ENCODE data around the gene CATSPER3. TPM values are rescaled to one million over a fixed set of nuclear protein-coding genes. Genes with fewer than 3 reads are reported as not detected.

CATSPER3 gene
- under 1 TPM in 1 of 4 donors, not detected in 3; 0.56 TPM for total RNA-seq

- Histone ChIP-seq H3K36me3 (no peaks in the 10 kb centered on the region), H3K27me3 (no peaks in the 10 kb centered on the region), H3K4me1 (no peaks in the 10 kb centered on the region), H3K4me3 (replicated peaks in 1 of 3) (no peak within 1 kb of the TSS), H3K27ac (no peak within 1 kb of the TSS), H3K9me3 (no peaks in the 10 kb centered on the region)
- TF ChIP-seq CTCF (IDR thresholded peaks at IDR 0.05), result no peak
- intact Hi-C loops (cut with DNase I), result no loop called here
- no peak for DNase-seq
- 88 to 98% methylated on average over 3 of the region's 3 CpGs for WGBS, 2 donors
Observed at GRCh38 chr5:134967607-134968006, at the start of gene CATSPER3. CATSPER3 (plus strand) TSS chr5:134967907; CDS start chr5:134967992, 85 bp downstream.

DNA sequence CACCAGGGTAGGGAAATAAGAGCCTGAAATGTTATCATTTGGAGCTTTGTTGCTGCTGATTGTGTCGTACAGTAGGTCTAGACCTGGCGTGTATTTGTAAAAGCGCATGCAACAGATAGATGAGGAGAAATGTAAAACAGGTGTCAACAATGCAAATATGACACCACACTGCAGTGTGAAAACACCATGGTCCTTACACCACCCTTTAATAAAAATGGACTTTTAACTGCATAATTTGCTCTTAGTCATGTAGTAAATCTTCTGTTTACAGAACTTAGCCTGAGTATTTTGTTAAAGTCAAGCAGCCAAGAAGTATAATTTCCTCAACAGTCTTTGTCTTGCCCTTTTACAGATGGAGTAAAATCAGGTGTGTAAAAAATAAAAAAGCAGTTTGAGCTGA is 48.8 kb upstream of the CATSPER3 start:
- TF ChIP-seq CTCF (IDR thresholded peaks at IDR 0.05) (no peak), POLR2A (IDR thresholded peaks at IDR 0.05) (no peak)

GRCh38 chr5:134920848-134921575 is 46.7 kb upstream of the CATSPER3 start:
- TF ChIP-seq POLR2A (IDR thresholded peaks at IDR 0.05), result no peak
- TF ChIP-seq CTCF (IDR thresholded peaks at IDR 0.05), result no peak
- 89 to 93% methylated on average over 9 of the region's 9 CpGs for WGBS, 2 donors

More for the DNA sequence above, 48.8 kb upstream of the CATSPER3 start:
- peaks cover 13 to 15% of the 10 kb centered on the region in 2 donors for H3K36me3 ChIP-seq
- no peaks in the 10 kb centered on the region for H3K27me3 ChIP-seq
- no peak overlapping the region for H3K27ac ChIP-seq
- 95 to 97% methylated on average over 3 of the region's 3 CpGs for WGBS, 2 donors
- H3K9me3 ChIP-seq, result no peaks in the 10 kb centered on the region
- intact Hi-C loops (cut with DNase I), result loop anchor here (10.0 kb wide), 1 partner anchor 276 kb away; no protein-coding TSS in a partner anchor
- no peak for DNase-seq
- H3K4me3 ChIP-seq (replicated peaks in 1 of 3), result no peak overlapping the region
- H3K4me1 ChIP-seq, result peaks cover 11 to 17% of the 10 kb centered on the region in 2 donors

GRCh38 chr5:134932508-134932907 is 35.2 kb upstream of the CATSPER3 start:
- Histone ChIP-seq H3K4me1 (peaks cover 0 to 4% of the 10 kb centered on the region in 2 donors), H3K27ac (no peak overlapping the region), H3K36me3 (no peaks in the 10 kb centered on the region), H3K27me3 (no peaks in the 10 kb centered on the region), H3K9me3 (no peaks in the 10 kb centered on the region), H3K4me3 (replicated peaks in 1 of 3) (no peak overlapping the region)
- DNase-seq, result no peak
- WGBS, 2 donors, result 97 to 99% methylated on average over 3 of the region's 3 CpGs
- TF ChIP-seq POLR2A (IDR thresholded peaks at IDR 0.05), result no peak
- no peak for TF ChIP-seq CTCF (IDR thresholded peaks at IDR 0.05)
- intact Hi-C loops (cut with DNase I), result no loop called here

More at GRCh38 chr5:134920848-134921575, 46.7 kb upstream of the CATSPER3 start:
- Histone ChIP-seq H3K4me1 (peaks cover 11 to 17% of the 10 kb centered on the region in 2 donors), H3K27me3 (no peaks in the 10 kb centered on the region), H3K36me3 (peaks cover under 1 to 1% of the 10 kb centered on the region in 2 donors), H3K4me3 (replicated peaks in 1 of 3) (no peak overlapping the region), H3K27ac (peak overlapping the region; percentile 17 to 58 (median 37)), H3K9me3 (no peaks in the 10 kb centered on the region)
- DNase-seq, result peak; percentile 61 to 68
- intact Hi-C loops (cut with DNase I), result no loop called here

GRCh38 chr5:134934202-134934601 is 33.5 kb upstream of the CATSPER3 start:
- intact Hi-C loops (cut with DNase I), result no loop called here
- Histone ChIP-seq H3K36me3 (no peaks in the 10 kb centered on the region), H3K27ac (no peak overlapping the region), H3K27me3 (no peaks in the 10 kb centered on the region), H3K4me1 (peaks cover 0 to 4% of the 10 kb centered on the region in 2 donors), H3K4me3 (replicated peaks in 1 of 3) (no peak overlapping the region), H3K9me3 (no peaks in the 10 kb centered on the region)
- no peak for DNase-seq
- 95 to 98% methylated on average over 5 of the region's 5 CpGs for WGBS, 2 donors
- TF ChIP-seq CTCF (IDR thresholded peaks at IDR 0.05) (no peak), POLR2A (IDR thresholded peaks at IDR 0.05) (no peak)
